Smooth muscle cell (in vitro differentiated cells): Measurements from ENCODE around the gene POLR2E. TPM values are rescaled to one million over a fixed set of nuclear protein-coding genes. Genes with fewer than 3 reads are reported as not detected.

Experiments
- DNase-seq: peaks from one replicate; lab custom pipeline; 2025; ENCODE audit not compliant: unreplicated experiment; lab: John Stamatoyannopoulos, UW
- H2AFZ ChIP-seq: fragments of 200-600 bp; sonication (generic); 2 replicates; pipeline ENCODE4 v1.6.0; 2016; ENCODE audit warnings: antibody characterized with exemption, low read depth, mild to moderate bottlenecking
- H3F3A ChIP-seq: fragments of 200-600 bp; sonication (generic); 2 replicates; pipeline ENCODE4 v1.6.0; 2017; ENCODE audit warnings: antibody characterized with exemption, low read depth
- H3K27ac ChIP-seq: fragments of 200-600 bp; sonication (generic); 2 replicates; pipeline ENCODE4 v1.5.1; 2016; ENCODE audit warnings: low read depth, mild to moderate bottlenecking
- H3K27me3 ChIP-seq: fragments of 200-600 bp; sonication (generic); 2 replicates; pipeline ENCODE4 v1.6.1; 2016; ENCODE audit warnings: low read depth, mild to moderate bottlenecking
- H3K36me3 ChIP-seq: fragments of 200-600 bp; sonication (generic); 2 replicates; pipeline ENCODE4 v1.5.1; 2016; ENCODE audit warnings: low read depth
- H3K4me1 ChIP-seq: fragments of 200-600 bp; sonication (generic); 2 replicates; pipeline ENCODE4 v1.5.1; 2016; ENCODE audit warnings: low read depth
- H3K4me2 ChIP-seq: fragments of 200-600 bp; sonication (generic); 2 replicates; pipeline ENCODE4 v1.6.0; 2016; ENCODE audit warnings: mild to moderate bottlenecking
- H3K4me3 ChIP-seq: fragments of 200-600 bp; sonication (generic); 2 replicates; pipeline ENCODE4 v1.5.1; 2016; ENCODE audit warnings: mild to moderate bottlenecking
- H3K79me2 ChIP-seq: fragments of 200-600 bp; sonication (generic); 2 replicates; pipeline ENCODE4 v1.6.0; 2016; ENCODE audit warnings: low read depth, mild to moderate bottlenecking
- H3K9ac ChIP-seq: fragments of 200-600 bp; sonication (generic); 2 replicates; pipeline ENCODE4 v1.6.0; 2016; ENCODE audit warnings: low read depth
- H3K9me3 ChIP-seq: fragments of 200-600 bp; sonication (generic); replicated peaks from 2 replicates; pipeline ENCODE4 v1.5.1; 2016; ENCODE audit warnings: low read depth
- H4K20me1 ChIP-seq: fragments of 200-600 bp; sonication (generic); 2 replicates; pipeline ENCODE4 v1.6.0; 2016; ENCODE audit warnings: low read depth
- CTCF ChIP-seq: fragments of 200-600 bp; sonication (generic); IDR thresholded peaks from 2 replicates; pipeline ENCODE4 v1.5.1; 2017; ENCODE audit warnings: borderline replicate concordance, mild to moderate bottlenecking, antibody characterized with exemption; ENCODE audit not compliant: insufficient read depth, poor library complexity, severe bottlenecking
- WGBS: methylation state at CpG from one replicate; pipeline ENCODE4 v1.1.7; 2016; ENCODE audit warnings: low lambda C conversion rate; 5-methylcytosine and 5-hydroxymethylcytosine counted together
- polyA plus RNA-seq: library from polyadenylated mRNA; unstranded; fragments of >200 nt; fragmentation: Nextera tagmentation; extraction: Ambion mirVana; gene quantifications from 2 replicates; pipeline ENCODE4 v1.2.1, GENCODE V29; 2016
- total RNA-seq: library from RNA; depleted of rRNA; stranded (reverse); fragments of >200 nt; gene quantifications from 2 replicates; pipeline ENCODE4 v1.2.3, GENCODE V29; 2014

POLR2E gene
- total and polyA plus RNA-seq, 2 experiments from 2014 or later: 114 to 235 TPM

DNA sequence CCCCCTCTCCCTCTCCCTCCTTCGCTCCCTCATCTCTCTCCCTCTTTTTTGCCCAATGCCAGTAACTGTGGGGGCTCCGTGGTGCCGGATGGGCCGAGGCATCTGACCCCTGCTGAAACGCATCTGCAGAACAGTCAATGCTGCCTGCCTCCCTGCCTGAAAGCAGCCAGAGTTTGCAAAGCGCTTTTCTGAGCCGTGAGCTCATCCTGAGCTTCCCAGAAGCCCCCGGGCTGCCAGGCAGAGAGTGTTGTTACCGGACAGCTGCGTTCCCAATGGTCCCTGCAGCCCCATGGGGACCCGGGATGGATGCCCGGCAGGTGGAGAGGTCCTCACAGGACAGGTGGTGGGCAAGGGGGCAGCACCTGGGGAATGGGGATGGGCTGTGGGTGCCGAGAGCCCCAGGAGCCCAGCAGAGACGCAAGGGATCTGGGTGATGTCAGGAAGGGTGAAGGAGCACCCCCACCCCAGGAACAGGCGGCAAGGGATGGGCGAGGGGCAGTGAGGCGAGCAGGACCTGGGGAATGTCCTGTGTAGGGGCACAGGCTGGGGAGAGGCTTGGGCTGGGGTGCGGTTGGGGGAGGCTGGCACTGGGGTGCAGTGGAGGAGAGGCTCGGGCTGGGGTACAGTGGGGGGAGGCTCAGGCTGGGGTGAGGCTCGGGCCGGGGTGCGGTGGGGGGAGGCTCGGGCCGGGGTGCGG, 41.6 kb upstream of the POLR2E start:
- Histone ChIP-seq H2AFZ (no peak overlapping the region), H3K4me1 (peaks cover 10% of the 10 kb centered on the region), H4K20me1 (peaks cover 5% of the 10 kb centered on the region), H3K36me3 (no peaks in the 10 kb centered on the region), H3K4me3 (no peak overlapping the region), H3K27me3 (no peaks in the 10 kb centered on the region), H3K9me3 (no peaks in the 10 kb centered on the region), H3K9ac (no peak overlapping the region), H3K27ac (no peak overlapping the region), H3K79me2 (peaks cover 3% of the 10 kb centered on the region), H3F3A (peaks cover 5% of the 10 kb centered on the region), H3K4me2 (no peak overlapping the region)
- no peak for TF ChIP-seq CTCF
- WGBS: 90% methylated on average over 16 of the region's 25 CpGs
- no peak for DNase-seq

- Histone ChIP-seq H3F3A (peaks cover 5% of the 10 kb centered on the region), H3K36me3 (no peaks in the 10 kb centered on the region), H3K4me3 (no peak overlapping the region), H3K79me2 (peaks cover 7% of the 10 kb centered on the region), H3K9ac (no peak overlapping the region), H4K20me1 (peaks cover 10% of the 10 kb centered on the region), H3K9me3 (no peaks in the 10 kb centered on the region), H3K4me2 (no peak overlapping the region), H3K27me3 (no peaks in the 10 kb centered on the region), H3K27ac (no peak overlapping the region), H2AFZ (no peak overlapping the region), H3K4me1 (peaks cover 10% of the 10 kb centered on the region)
- no peak for DNase-seq
- TF ChIP-seq CTCF: no peak
- 81% methylated on average over 12 of the region's 12 CpGs for WGBS
These were observed 41.0 kb upstream of the POLR2E start for GRCh38 chr19:1136201-1136600.

- Histone ChIP-seq H3K4me2 (no peak overlapping the region), H4K20me1 (peaks cover 17% of the 10 kb centered on the region), H3K9me3 (no peaks in the 10 kb centered on the region), H3K27ac (no peak overlapping the region), H2AFZ (no peak overlapping the region), H3K4me3 (no peak overlapping the region), H3K27me3 (no peaks in the 10 kb centered on the region), H3F3A (peaks cover 5% of the 10 kb centered on the region), H3K79me2 (peaks cover 15% of the 10 kb centered on the region), H3K9ac (no peak overlapping the region), H3K36me3 (no peaks in the 10 kb centered on the region), H3K4me1 (peaks cover 10% of the 10 kb centered on the region)
- WGBS: 99% methylated on average over 15 of the region's 17 CpGs
- TF ChIP-seq CTCF: no peak
- no peak for DNase-seq
These were observed 40.3 kb upstream of the POLR2E start for GRCh38 chr19:1135454-1135853.

- Histone ChIP-seq H4K20me1 (peaks cover 28% of the 10 kb centered on the region), H3K27me3 (no peaks in the 10 kb centered on the region), H3K9ac (no peak overlapping the region), H3K4me1 (peaks cover 10% of the 10 kb centered on the region), H3K79me2 (peaks cover 23% of the 10 kb centered on the region), H3F3A (peaks cover 5% of the 10 kb centered on the region), H3K27ac (peak overlapping the region; percentile 28), H3K4me2 (no peak overlapping the region), H3K9me3 (no peaks in the 10 kb centered on the region), H2AFZ (no peak overlapping the region), H3K4me3 (no peak overlapping the region), H3K36me3 (no peaks in the 10 kb centered on the region)
- 60% methylated on average over 11 of the region's 11 CpGs for WGBS
- no peak for TF ChIP-seq CTCF
- no peak for DNase-seq
These were observed 39.3 kb upstream of the POLR2E start for GRCh38 chr19:1134431-1134830.
